Lower leg skin (tissue), 4 donors: ENCODE data around the gene TIGD6. TPM values are rescaled to one million over a fixed set of nuclear protein-coding genes. Genes with fewer than 3 reads are reported as not detected.

ENCODE experiments used
- DNase-seq, 2 donors: peaks; one replicate each; pipeline ENCODE4 v3.0.0-alpha.2; 2019; ENCODE audit warnings: low spot score in 2 of 2
- H3K4me3 ChIP-seq: fragments of 200-600 bp; sonication (generic); 2 replicates; pipeline ENCODE4 v1.5.1; 2017; ENCODE audit warnings: mild to moderate bottlenecking, low read depth; ENCODE audit not compliant: poor library complexity, severe bottlenecking
- POLR2A ChIP-seq, 2 donors: fragments of 450-650 bp; IDR thresholded peaks; one replicate each; pipeline ENCODE4 v1.6.1; 2016 to 2017; ENCODE audit warnings: antibody characterized with exemption in 2 of 2, mild to moderate bottlenecking in 1 of 2, moderate library complexity in 1 of 2
- WGBS, 2 donors: methylation state at CpG; one replicate each; pipeline ENCODE4 v1.1.5; 2018; 5-methylcytosine and 5-hydroxymethylcytosine counted together
- intact Hi-C: fragments of 100-400 bp; cut with DNase I; formaldehyde crosslinking; loops from one replicate; pipeline ENCODE4 v1.15.0; 2023; ENCODE audit warnings: low total_unique reads
- total RNA-seq, 4 donors: library from RNA; depleted of rRNA; stranded (reverse); fragments of >200 nt; gene quantifications; one replicate each; pipeline ENCODE4 v1.1.0, GENCODE V29; 2016
- TF ChIP-seq, protein P1 (sequence below), 3 donors: fragments of 450-650 bp; IDR thresholded peaks; one replicate each; pipeline ENCODE4 v1.5.1; 2016; ENCODE audit warnings: antibody characterized with exemption in 3 of 3, mild to moderate bottlenecking in 3 of 3, moderate library complexity in 2 of 3

The TIGD6 gene
- total RNA-seq, 4 donors from 2014 or later = 3.8 to 8.3 (median 6.0) TPM

DNA sequence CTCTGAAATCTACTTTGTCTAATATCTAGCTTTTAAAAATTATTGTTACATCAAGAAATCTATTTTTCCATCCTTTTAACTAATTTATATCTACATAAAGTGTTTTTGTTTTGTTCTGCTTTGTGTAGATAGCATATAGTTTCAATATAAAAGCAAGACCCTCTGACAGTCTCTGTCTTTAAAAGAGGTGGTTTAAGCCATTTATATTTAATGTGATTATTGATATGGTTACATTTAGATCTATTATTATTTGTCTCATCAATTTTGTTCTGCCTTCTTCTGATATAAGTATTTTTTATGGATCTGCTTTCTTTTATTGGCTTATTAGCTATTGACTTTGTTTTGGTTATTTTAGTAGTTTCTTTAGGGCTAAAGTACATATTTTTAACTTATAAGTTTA, 16.1 kb upstream of the TIGD6 start:
- no peak for DNase-seq
- no peak for TF ChIP-seq POLR2A (IDR thresholded peaks at IDR 0.05)
- TF ChIP-seq, protein P1, sequence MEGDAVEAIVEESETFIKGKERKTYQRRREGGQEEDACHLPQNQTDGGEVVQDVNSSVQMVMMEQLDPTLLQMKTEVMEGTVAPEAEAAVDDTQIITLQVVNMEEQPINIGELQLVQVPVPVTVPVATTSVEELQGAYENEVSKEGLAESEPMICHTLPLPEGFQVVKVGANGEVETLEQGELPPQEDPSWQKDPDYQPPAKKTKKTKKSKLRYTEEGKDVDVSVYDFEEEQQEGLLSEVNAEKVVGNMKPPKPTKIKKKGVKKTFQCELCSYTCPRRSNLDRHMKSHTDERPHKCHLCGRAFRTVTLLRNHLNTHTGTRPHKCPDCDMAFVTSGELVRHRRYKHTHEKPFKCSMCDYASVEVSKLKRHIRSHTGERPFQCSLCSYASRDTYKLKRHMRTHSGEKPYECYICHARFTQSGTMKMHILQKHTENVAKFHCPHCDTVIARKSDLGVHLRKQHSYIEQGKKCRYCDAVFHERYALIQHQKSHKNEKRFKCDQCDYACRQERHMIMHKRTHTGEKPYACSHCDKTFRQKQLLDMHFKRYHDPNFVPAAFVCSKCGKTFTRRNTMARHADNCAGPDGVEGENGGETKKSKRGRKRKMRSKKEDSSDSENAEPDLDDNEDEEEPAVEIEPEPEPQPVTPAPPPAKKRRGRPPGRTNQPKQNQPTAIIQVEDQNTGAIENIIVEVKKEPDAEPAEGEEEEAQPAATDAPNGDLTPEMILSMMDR (IDR thresholded peaks at IDR 0.05) = no peak
- no peak overlapping the region for H3K4me3 ChIP-seq
- intact Hi-C loops = no loop called here

DNA sequence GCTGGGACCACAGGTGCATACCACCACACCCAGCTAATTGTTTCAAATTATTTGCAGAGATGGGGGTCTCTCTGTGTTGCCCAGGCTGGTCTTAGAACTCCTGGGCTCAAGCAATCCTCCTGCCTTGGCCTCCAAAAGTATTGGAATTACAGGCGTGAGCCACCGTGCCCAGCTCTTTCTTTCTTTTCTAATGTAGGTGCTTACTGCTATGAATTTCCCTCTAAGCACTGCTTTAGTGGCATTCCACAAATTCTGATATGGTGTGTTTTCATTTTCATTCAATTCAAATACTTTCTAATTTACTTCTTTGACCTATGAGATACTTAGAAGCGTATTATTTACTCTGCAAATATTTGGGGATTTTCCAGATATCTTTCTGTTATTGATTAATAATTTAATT, 15.0 kb upstream of the TIGD6 start:
- no peak overlapping the region for H3K4me3 ChIP-seq
- intact Hi-C loops = no loop called here
- WGBS, 2 donors = 100% methylated on average over 3 of the region's 3 CpGs
- DNase-seq = no peak
- TF ChIP-seq, protein P1 (IDR thresholded peaks at IDR 0.05) = no peak
- no peak for TF ChIP-seq POLR2A (IDR thresholded peaks at IDR 0.05)

DNA sequence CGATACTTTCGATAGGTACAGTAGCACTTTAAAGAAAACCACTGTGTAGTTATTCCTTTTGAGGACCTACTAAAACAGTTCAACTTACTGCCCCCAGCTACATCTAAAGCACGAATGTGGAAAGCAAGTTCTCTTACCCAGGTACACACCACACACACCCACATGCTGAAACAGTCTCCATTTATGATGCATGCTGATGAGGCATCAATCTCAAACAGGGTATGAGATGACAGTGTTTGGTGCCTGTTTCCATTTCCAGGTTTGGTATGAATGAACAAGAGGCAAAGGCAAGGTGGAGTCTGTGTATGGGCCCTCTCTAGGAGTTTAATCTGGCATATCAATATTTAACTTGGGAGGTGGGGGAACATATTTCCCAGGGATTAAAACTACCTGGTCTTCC, 14.0 kb upstream of the TIGD6 start:
- WGBS, 2 donors = 96 to 97% methylated on average over 3 of the region's 3 CpGs
- no peak for DNase-seq
- TF ChIP-seq, protein P1 (IDR thresholded peaks at IDR 0.05) = no peak
- no peak for TF ChIP-seq POLR2A (IDR thresholded peaks at IDR 0.05)
- intact Hi-C loops = no loop called here
- H3K4me3 ChIP-seq = no peak overlapping the region

DNA sequence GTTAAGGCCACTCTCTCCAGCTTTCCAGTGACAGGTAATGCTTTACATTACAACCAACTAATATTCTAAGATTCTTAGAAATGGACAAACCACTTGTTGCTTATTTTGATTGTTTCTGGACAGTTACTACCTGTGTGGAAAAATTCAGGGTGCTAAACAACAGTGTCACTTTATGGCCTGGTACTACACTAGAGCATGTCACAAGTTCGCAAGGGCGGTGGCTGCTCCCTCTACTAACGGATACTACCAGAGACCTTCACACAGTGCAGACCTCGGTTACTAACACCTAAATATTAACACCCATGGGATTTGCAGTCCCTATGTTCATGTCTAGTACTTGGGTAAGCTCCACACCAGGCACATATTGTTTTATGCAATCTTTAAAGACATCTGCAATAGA, 13.5 kb upstream of the TIGD6 start:
- intact Hi-C loops = no loop called here
- no peak overlapping the region for H3K4me3 ChIP-seq
- no peak for DNase-seq
- 93 to 99% methylated on average over 4 of the region's 4 CpGs for WGBS, 2 donors
- TF ChIP-seq, protein P1 (IDR thresholded peaks at IDR 0.05) = no peak
- no peak for TF ChIP-seq POLR2A (IDR thresholded peaks at IDR 0.05)

DNA sequence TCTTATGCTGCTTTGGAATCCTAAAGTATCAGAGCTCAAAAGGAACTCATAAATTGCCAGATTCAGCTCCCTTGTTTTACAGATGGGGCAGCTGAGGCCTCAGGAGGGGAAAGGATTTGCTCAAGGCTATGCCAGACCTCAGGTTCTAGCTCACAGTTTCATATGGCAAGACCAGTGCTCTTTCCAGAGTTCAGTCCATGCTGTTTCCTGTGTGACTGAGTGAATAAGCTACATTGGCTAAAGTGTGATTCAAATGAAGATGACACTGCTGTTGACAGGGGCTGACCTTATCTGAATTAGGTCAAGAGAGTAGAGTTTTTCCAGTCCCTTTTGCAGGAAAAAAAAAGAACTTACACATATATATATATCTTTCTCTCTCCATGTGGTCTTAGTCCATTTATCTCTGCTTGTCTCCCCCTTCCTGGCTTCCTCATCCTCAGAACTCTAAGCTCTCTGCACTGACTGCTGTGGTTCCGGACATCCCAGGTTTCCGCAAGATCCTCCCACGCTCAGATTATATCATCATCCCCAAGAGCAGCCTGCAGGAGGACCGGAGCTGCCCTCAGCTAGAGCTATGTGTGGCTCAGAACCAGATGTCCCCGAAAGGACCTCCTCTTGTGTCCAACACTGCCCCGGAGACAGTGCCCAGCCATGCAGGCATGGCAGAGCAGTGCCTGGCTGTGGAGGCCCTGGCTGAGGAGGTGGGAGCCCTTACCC, 9.4 kb upstream of the TIGD6 start:
- no peak for DNase-seq
- TF ChIP-seq, protein P1 (IDR thresholded peaks at IDR 0.05) = no peak
- intact Hi-C loops = no loop called here
- no peak overlapping the region for H3K4me3 ChIP-seq
- 83 to 91% methylated on average over 6 of the region's 6 CpGs for WGBS, 2 donors

DNA sequence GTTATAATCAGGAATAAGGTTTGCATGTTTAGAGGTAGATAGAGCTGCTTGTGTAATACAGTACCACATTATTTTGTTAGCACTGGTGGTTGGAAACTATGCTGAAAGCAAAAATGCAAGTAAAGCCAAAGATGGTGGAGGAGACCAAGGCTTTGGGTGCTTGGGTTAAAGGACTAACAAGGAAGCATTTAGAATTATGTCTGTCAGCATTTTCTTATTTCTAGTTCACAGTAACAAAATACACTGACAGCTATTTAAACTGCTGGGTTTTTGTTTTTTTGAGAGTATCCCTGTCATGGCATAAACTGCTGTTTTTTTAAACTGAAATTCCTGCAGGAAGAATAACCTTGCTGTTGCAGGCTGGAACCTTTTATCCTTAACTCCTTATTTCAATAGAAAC, 6.6 kb upstream of the TIGD6 start:
- no peak for TF ChIP-seq POLR2A (IDR thresholded peaks at IDR 0.05)
- TF ChIP-seq, protein P1 (IDR thresholded peaks at IDR 0.05) = no peak
- DNase-seq = no peak
- intact Hi-C loops = no loop called here
- H3K4me3 ChIP-seq = no peak overlapping the region
